CD14-positive monocyte (primary cell): ENCODE measurements around the gene PRR9. TPM values are rescaled to one million over a fixed set of nuclear protein-coding genes. Genes with fewer than 3 reads are reported as not detected.
"Not testable (repeated sequence)": the region's sequence is repeated elsewhere in the genome, so short reads cannot be mapped to it uniquely, and the experiment has no call there.

Experiments used
- DNase-seq, 3 donors: peaks; one replicate each; pipeline ENCODE4 v3.0.0-alpha.2; 2011 to 2022
- H2AFZ ChIP-seq: 2 replicates; pipeline ENCODE4 v1.6.0; 2012; ENCODE audit warnings: mild to moderate bottlenecking, low read depth, low read length, inconsistent platforms; ENCODE audit not compliant: insufficient read depth, poor library complexity, severe bottlenecking
- H3K27ac ChIP-seq, 2 donors: 1 replicate in 1 of 2; 2 replicates in 1 of 2; pipeline ENCODE4 v1.5.1; 2012 to 2013; ENCODE audit warnings: low read length in 2 of 2, control low read depth in 1 of 2, inconsistent platforms in 1 of 2, low read depth in 1 of 2, mild to moderate bottlenecking in 1 of 2
- H3K27me3 ChIP-seq, 2 donors: one replicate each; pipeline versions ENCODE4 v1.6.0 to v1.6.1; 2011 to 2013; ENCODE audit warnings: low read length in 2 of 2; ENCODE audit not compliant: control insufficient read depth in 2 of 2, insufficient read depth in 2 of 2
- H3K36me3 ChIP-seq, 2 donors: replicated peaks in 1 of 2; 1 replicate in 1 of 2; 2 replicates in 1 of 2; pipeline versions ENCODE4 v1.5.1 to v1.6.1; 2012 to 2013; ENCODE audit warnings: low read length in 2 of 2, control low read depth in 1 of 2, inconsistent platforms in 1 of 2, mild to moderate bottlenecking in 1 of 2; ENCODE audit not compliant: insufficient read depth in 2 of 2, control insufficient read depth in 1 of 2
- H3K4me1 ChIP-seq, 2 donors: 1 replicate in 1 of 2; 2 replicates in 1 of 2; pipeline versions ENCODE4 v1.5.1 to v1.6.1; 2012 to 2013; ENCODE audit warnings: low read length in 2 of 2, control low read depth in 1 of 2, inconsistent platforms in 1 of 2, mild to moderate bottlenecking in 1 of 2, moderate library complexity in 1 of 2; ENCODE audit not compliant: insufficient read depth in 2 of 2, control insufficient read depth in 1 of 2
- H3K4me2 ChIP-seq: replicated peaks from 2 replicates; pipeline ENCODE3; 2012; ENCODE audit warnings: low read length, moderate library complexity, mild to moderate bottlenecking; ENCODE audit not compliant: poor library complexity, severe bottlenecking; ENCODE audit errors: extremely low read depth
- H3K4me3 ChIP-seq, 3 experiments: fragments of 200-600 bp in 1 of 3; sonication (generic) in 1 of 3; replicated peaks in 1 of 3; 1 replicate in 2 of 3; 2 replicates in 1 of 3; pipeline ENCODE4 v1.5.1; 2011 to 2013; ENCODE audit warnings: low read length in 3 of 3, mild to moderate bottlenecking in 3 of 3, control low read depth in 2 of 3, low read depth in 2 of 3, inconsistent platforms in 1 of 3, moderate library complexity in 1 of 3
- H3K79me2 ChIP-seq: 2 replicates; pipeline ENCODE4 v1.6.0; 2012; ENCODE audit warnings: mild to moderate bottlenecking, control low read depth, inconsistent platforms, low read length, moderate library complexity; ENCODE audit not compliant: insufficient read depth
- H3K9ac ChIP-seq: 2 replicates; pipeline ENCODE4 v1.6.0; 2017; ENCODE audit warnings: low read length, mild to moderate bottlenecking; ENCODE audit not compliant: insufficient read depth, poor library complexity, severe bottlenecking
- H3K9me3 ChIP-seq, 2 donors: replicated peaks in 1 of 2; 1 replicate in 1 of 2; 2 replicates in 1 of 2; pipeline versions ENCODE4 v1.5.1 to v1.6.1; 2012 to 2013; ENCODE audit warnings: low read length in 2 of 2, control low read depth in 1 of 2; ENCODE audit not compliant: control insufficient read depth in 1 of 2, insufficient read depth in 1 of 2
- H4K20me1 ChIP-seq: 2 replicates; pipeline ENCODE4 v1.6.0; 2012; ENCODE audit warnings: mild to moderate bottlenecking, low read length, control low read depth, moderate library complexity; ENCODE audit not compliant: insufficient read depth
- H3K27ac Mint-ChIP-seq, 7 donors: one replicate each; pipeline ENCODE4 v1.8.0; 2020; ENCODE audit warnings: mild to moderate bottlenecking in 7 of 7, mixed read lengths in 7 of 7, moderate library complexity in 6 of 7, inconsistent platforms in 2 of 7
- H3K27me3 Mint-ChIP-seq, 3 donors: one replicate each; pipeline ENCODE4 v1.8.0; 2021 to 2022; ENCODE audit warnings: low read depth in 3 of 3, mild to moderate bottlenecking in 3 of 3, mixed read lengths in 3 of 3, moderate library complexity in 3 of 3, inconsistent platforms in 1 of 3
- H3K36me3 Mint-ChIP-seq, 2 donors: one replicate each; pipeline ENCODE4 v1.8.0; 2020; ENCODE audit warnings: mixed read lengths in 2 of 2, inconsistent platforms in 1 of 2, mild to moderate bottlenecking in 1 of 2
- H3K4me1 Mint-ChIP-seq: one replicate; pipeline ENCODE4 v1.8.0; 2020; ENCODE audit warnings: mild to moderate bottlenecking, mixed read lengths
- H3K4me3 Mint-ChIP-seq, 2 donors: one replicate each; pipeline ENCODE4 v1.8.0; 2020; ENCODE audit warnings: mild to moderate bottlenecking in 2 of 2, mixed read lengths in 2 of 2, moderate library complexity in 1 of 2
- H3K9me3 Mint-ChIP-seq, 7 donors: one replicate each; pipeline ENCODE4 v1.8.0; 2020 to 2022; ENCODE audit warnings: mixed read lengths in 7 of 7, mild to moderate bottlenecking in 6 of 7, moderate library complexity in 6 of 7, inconsistent platforms in 2 of 7
- WGBS: methylation state at CpG from one replicate; pipeline ENCODE4 v1.1.5; 2013; ENCODE audit warnings: missing lambda C conversion rate; ENCODE audit not compliant: insufficient coverage; 5-methylcytosine and 5-hydroxymethylcytosine counted together
- intact Hi-C, 2 donors: fragments of 100-400 bp; cut with micrococcal nuclease; formaldehyde crosslinking; loops; one replicate each; pipeline versions ENCODE4 v1.15.0 to v1.15.1; 2023
- polyA plus RNA-seq, 3 donors: library from polyadenylated mRNA; depleted of rRNA in 1 of 3; unstranded in 2 of 3; stranded (reverse) in 1 of 3; fragments of 300-500 nt in 2 of 3; fragments of >200 nt in 1 of 3; fragmentation: Illumina TruSeq in 2 of 3; gene quantifications; 1 replicate in 2 of 3; 2 replicates in 1 of 3; pipeline ENCODE4 v1.2.3, GENCODE V29; 2012 to 2021
- TF ChIP-seq, protein P1 (sequence below): fragments of 200-600 bp; IDR thresholded peaks from one replicate; pipeline ENCODE4 v1.8.0; 2022; ENCODE audit warnings: antibody characterized with exemption, mild to moderate bottlenecking

The PRR9 gene
- polyA plus RNA-seq, 3 donors: not detected

DNA sequence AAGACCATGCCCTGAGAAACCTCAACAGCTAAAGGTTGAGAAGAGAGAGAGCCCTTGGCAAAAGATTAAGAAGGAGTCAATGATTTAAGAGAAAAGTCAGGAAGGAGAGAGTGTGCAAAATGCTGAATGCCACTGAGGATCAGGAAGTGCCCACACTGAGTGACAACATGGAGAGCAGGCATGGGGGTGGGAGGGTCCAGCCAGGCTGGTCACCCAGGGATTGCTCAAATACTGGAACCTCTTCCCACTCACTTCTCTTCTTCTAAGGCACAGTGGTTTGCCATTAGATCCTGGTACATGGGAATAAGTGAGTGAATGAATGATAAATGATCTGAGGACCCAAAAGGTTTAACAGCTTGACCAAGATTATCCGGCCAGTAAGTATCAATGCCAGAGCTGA lies 11.1 kb downstream of the PRR9 start:
- no CpG with 5 or more reads among the region's 1 CpG for WGBS

DNA sequence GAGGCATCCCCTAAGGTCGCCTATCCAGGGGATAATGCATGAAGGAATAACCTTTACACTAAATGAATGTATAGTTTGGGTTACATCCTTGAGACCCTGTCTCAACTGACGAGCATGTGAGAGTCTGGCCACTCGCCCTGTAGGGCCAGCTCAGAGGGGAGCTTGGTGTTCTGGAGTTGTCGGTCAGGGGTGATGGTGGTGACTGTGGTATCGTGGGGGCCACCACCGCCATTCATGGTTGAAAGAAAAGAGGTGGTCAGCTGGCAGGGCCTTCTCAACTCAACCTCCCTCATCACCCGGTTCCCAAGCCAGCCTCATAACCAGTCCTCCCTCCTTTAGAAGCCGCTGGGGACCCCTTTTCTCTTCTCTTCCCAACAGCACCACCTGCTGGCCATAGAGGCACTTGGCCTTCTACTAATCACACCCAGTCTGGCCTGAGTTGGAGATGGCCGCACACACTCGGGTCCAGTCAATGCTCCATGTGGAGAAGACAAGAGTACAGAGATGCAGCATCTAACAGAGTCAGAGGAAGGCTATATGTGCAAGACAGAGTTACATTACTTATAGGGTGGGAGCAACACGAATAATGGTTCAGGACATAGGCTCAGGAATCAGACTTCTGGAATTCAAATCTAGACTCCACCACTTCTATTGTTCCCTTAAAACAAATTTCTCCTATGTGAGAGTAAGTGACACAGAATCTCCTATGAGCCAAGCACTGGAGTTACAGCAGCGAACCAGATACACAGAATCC lies 11.9 kb downstream of the PRR9 start:
- H2AFZ ChIP-seq, H3K27me3 ChIP-seq, H3K9ac ChIP-seq, intact Hi-C loops, H4K20me1 ChIP-seq, H3K36me3 Mint-ChIP-seq, H3K4me2 ChIP-seq, H3K27ac ChIP-seq, DNase-seq, H3K9me3 Mint-ChIP-seq, H3K4me3 Mint-ChIP-seq, H3K79me2 ChIP-seq, H3K36me3 ChIP-seq, H3K4me3 ChIP-seq, H3K9me3 ChIP-seq: not testable (repeated sequence)
- 0% methylated on average over 1 of the region's 12 CpGs for WGBS
- H3K27ac Mint-ChIP-seq: peak overlapping the region in 1 of 7 donors; percentile 12
- peaks cover 35 to 37% of the 10 kb centered on the region in 2 donors for H3K4me1 ChIP-seq
- TF ChIP-seq, protein P1, sequence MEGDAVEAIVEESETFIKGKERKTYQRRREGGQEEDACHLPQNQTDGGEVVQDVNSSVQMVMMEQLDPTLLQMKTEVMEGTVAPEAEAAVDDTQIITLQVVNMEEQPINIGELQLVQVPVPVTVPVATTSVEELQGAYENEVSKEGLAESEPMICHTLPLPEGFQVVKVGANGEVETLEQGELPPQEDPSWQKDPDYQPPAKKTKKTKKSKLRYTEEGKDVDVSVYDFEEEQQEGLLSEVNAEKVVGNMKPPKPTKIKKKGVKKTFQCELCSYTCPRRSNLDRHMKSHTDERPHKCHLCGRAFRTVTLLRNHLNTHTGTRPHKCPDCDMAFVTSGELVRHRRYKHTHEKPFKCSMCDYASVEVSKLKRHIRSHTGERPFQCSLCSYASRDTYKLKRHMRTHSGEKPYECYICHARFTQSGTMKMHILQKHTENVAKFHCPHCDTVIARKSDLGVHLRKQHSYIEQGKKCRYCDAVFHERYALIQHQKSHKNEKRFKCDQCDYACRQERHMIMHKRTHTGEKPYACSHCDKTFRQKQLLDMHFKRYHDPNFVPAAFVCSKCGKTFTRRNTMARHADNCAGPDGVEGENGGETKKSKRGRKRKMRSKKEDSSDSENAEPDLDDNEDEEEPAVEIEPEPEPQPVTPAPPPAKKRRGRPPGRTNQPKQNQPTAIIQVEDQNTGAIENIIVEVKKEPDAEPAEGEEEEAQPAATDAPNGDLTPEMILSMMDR: peak; percentile 73
- H3K27me3 Mint-ChIP-seq: peaks cover 0 to 21% (median 3%) of the 10 kb centered on the region in 3 donors
- H3K4me1 Mint-ChIP-seq: peaks cover 41% of the 10 kb centered on the region

More for the DNA sequence above, 11.1 kb downstream of the PRR9 start:
- Histone ChIP-seq H3K79me2 (no peaks in the 10 kb centered on the region), H4K20me1 (no peaks in the 10 kb centered on the region), H3K9me3 (no peaks in the 10 kb centered on the region), H3K9ac (no peak overlapping the region), H3K27ac (no peak overlapping the region), H3K36me3 (no peaks in the 10 kb centered on the region), H3K4me1 (peaks cover 32 to 34% of the 10 kb centered on the region in 2 donors), H2AFZ (no peak overlapping the region), H3K27me3 (peaks cover 0 to 4% of the 10 kb centered on the region in 2 donors), H3K4me2 (no peak overlapping the region), H3K4me3 (no peak overlapping the region)
- Mint-ChIP-seq H3K4me3 (no peak overlapping the region), H3K27ac (no peak overlapping the region), H3K9me3 (no peaks in the 10 kb centered on the region), H3K4me1 (peaks cover 37% of the 10 kb centered on the region), H3K36me3 (no peaks in the 10 kb centered on the region), H3K27me3 (peaks cover 0 to 22% (median 3%) of the 10 kb centered on the region in 3 donors)
- no peak for DNase-seq
- TF ChIP-seq, protein P1: no peak
- intact Hi-C loops: no loop called here
